Muscle of leg (tissue), 11 donors: ENCODE results near the gene FST. TPM values are rescaled to one million over a fixed set of nuclear protein-coding genes. Genes with fewer than 3 reads are reported as not detected.
A peak's percentile ranks its signal among the peaks of the same experiment; 100 is the strongest.

Source experiments
- DNase-seq: peaks from one replicate; pipeline ENCODE4 v3.0.0; 2013
- H3K27ac ChIP-seq: one replicate; pipeline ENCODE4 v1.5.1; 2013; ENCODE audit warnings: mild to moderate bottlenecking, low read length, control low read depth
- H3K27me3 ChIP-seq: one replicate; pipeline ENCODE4 v1.6.1; 2013; ENCODE audit warnings: low read length; ENCODE audit not compliant: control insufficient read depth, insufficient read depth
- H3K36me3 ChIP-seq: one replicate; pipeline ENCODE4 v1.6.1; 2013; ENCODE audit warnings: low read length; ENCODE audit not compliant: control insufficient read depth, insufficient read depth
- H3K4me1 ChIP-seq: one replicate; pipeline ENCODE4 v1.6.1; 2013; ENCODE audit warnings: low read length; ENCODE audit not compliant: control insufficient read depth, insufficient read depth
- H3K4me3 ChIP-seq: one replicate; pipeline ENCODE4 v1.5.1; 2013; ENCODE audit warnings: low read length, control low read depth
- H3K9me3 ChIP-seq: replicated peaks from 2 replicates; pipeline ENCODE4 v1.6.1; 2013; ENCODE audit warnings: low read depth, low read length; ENCODE audit not compliant: control insufficient read depth
- WGBS: methylation state at CpG from one replicate; pipeline ENCODE4 v1.1.5; 2013; ENCODE audit warnings: missing lambda C conversion rate; ENCODE audit not compliant: insufficient coverage; 5-methylcytosine and 5-hydroxymethylcytosine counted together
- polyA plus RNA-seq, 8 donors: library from polyadenylated mRNA; unstranded; fragments of 120-200 nt; gene quantifications; one replicate each; pipeline versions ENCODE4 v1.2.1 to v1.2.3, GENCODE V29; 2013; ENCODE audit warnings: inconsistent platforms in 1 of 8, low replicate concordance in 1 of 8; ENCODE audit not compliant: insufficient read length in 8 of 8, insufficient read depth in 1 of 8
- total RNA-seq: library from RNA; stranded (reverse); fragments of 120-200 nt; gene quantifications from one replicate; pipeline ENCODE4 v1.2.4, GENCODE V29; 2013

Gene FST
- total and polyA plus RNA-seq, 9 donors: 19.6 to 53.8 (median 33.9) TPM

DNA sequence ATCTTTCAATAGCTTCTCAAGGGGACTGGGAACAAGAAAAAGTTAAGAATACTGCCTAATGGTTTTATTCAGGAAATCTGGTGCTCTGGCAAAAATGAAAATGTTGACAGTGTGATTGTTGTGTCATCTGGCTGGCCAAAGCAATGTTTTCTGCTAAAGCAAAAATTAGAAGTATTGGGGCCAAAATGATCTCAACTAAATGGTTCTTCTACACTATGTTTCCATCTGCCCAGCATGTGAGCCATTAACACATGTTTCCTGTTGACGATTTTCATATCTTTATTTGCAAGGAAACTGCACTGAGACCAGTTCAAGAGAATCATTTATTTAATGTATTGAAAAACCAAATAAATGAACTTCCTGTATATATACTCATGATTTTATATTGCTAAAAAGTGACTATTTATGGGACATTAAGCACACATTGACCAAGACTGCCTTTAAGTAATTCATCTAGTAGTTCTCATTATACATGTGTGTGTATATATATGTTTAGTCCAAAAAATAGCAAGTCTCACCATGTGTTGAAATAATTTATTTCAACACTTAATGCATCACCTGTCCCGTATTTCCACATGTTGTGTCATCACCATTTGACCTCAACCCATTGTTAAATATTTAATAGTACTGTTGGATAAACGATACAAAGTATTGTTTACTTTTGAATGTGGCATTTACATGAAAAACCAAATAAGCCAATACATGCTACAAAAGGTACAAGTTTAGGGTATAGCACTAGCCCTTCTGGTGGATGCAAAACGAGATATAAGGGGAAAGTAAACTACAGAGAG is 7.5 kb upstream of the FST start:
- no CpG with 5 or more reads among the region's 4 CpGs for WGBS
- Histone ChIP-seq H3K4me1 (no peaks in the 10 kb centered on the region), H3K27ac (no peak overlapping the region), H3K36me3 (no peaks in the 10 kb centered on the region), H3K27me3 (peaks cover 2% of the 10 kb centered on the region), H3K4me3 (no peak overlapping the region), H3K9me3 (no peaks in the 10 kb centered on the region)
- DNase-seq: peak; percentile 14

DNA sequence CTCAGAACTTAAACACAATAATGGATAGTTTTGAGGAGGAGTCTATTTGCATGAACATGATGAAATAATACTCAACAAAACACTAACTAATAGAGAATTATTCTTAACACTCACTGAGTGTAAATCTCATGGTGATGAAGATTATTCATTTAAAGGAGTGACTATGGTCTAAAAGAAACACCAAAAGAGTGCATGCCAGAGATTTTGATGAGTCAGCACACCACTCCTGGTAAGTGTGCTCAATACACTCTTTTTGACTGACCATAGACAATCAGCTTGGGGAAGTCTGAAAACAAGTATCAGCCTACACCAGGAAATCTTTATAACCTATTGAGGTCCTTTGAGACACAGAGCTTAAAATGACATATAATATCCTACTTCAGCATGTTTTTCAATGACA is 6.8 kb upstream of the FST start:
- Histone ChIP-seq H3K36me3 (no peaks in the 10 kb centered on the region), H3K27ac (no peak overlapping the region), H3K4me1 (peaks cover 2% of the 10 kb centered on the region), H3K4me3 (no peak overlapping the region), H3K27me3 (peaks cover 5% of the 10 kb centered on the region), H3K9me3 (no peaks in the 10 kb centered on the region)
- DNase-seq: no peak

DNA sequence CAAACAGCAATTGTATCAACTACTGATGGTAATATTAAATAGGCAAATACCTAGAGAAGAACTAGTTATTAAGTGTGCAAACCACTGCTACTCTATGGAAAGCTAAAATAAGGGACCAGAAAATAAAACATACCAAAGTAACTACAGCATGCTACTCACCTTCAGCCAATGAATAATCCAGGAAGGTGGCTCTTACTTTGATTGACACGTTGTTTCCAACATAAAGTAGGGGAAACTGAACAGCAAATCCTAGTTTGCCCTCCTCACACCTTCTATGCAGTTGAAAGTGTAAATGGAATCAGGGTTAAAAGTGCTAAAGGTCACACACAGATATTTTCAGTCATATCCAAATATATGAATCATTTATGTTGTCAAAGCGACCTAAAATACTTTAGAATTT is 5.1 kb upstream of the FST start:
- Histone ChIP-seq H3K9me3 (no peaks in the 10 kb centered on the region), H3K27ac (no peak overlapping the region), H3K36me3 (no peaks in the 10 kb centered on the region), H3K27me3 (peaks cover 14% of the 10 kb centered on the region), H3K4me3 (no peak overlapping the region), H3K4me1 (peaks cover 5% of the 10 kb centered on the region)
- no CpG with 5 or more reads among the region's 2 CpGs for WGBS
- no peak for DNase-seq

DNA sequence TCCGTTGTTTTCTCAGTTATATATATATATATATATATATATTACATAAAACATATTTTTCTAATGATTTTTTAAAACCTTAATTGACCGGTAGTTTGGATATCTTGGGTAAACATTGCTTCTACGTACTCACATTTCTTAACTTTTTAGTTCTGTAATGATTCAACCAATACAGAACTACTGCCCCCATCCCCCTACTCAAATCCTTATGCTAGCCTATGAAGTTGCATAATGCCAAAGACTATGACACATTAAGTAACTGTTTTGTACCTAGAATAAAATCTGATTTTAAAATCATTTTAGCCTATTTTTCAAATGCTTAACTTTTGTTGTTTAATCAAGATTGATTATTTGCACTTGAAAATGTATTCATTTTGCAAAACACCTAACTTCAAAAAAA is 4.4 kb upstream of the FST start:
- peaks cover 8% of the 10 kb centered on the region for H3K4me1 ChIP-seq
- DNase-seq: no peak
- H3K27ac ChIP-seq: no peak overlapping the region
- no CpG with 5 or more reads among the region's 3 CpGs for WGBS
- no peaks in the 10 kb centered on the region for H3K36me3 ChIP-seq
- H3K27me3 ChIP-seq: peaks cover 17% of the 10 kb centered on the region
- H3K9me3 ChIP-seq: no peaks in the 10 kb centered on the region
- no peak overlapping the region for H3K4me3 ChIP-seq

DNA sequence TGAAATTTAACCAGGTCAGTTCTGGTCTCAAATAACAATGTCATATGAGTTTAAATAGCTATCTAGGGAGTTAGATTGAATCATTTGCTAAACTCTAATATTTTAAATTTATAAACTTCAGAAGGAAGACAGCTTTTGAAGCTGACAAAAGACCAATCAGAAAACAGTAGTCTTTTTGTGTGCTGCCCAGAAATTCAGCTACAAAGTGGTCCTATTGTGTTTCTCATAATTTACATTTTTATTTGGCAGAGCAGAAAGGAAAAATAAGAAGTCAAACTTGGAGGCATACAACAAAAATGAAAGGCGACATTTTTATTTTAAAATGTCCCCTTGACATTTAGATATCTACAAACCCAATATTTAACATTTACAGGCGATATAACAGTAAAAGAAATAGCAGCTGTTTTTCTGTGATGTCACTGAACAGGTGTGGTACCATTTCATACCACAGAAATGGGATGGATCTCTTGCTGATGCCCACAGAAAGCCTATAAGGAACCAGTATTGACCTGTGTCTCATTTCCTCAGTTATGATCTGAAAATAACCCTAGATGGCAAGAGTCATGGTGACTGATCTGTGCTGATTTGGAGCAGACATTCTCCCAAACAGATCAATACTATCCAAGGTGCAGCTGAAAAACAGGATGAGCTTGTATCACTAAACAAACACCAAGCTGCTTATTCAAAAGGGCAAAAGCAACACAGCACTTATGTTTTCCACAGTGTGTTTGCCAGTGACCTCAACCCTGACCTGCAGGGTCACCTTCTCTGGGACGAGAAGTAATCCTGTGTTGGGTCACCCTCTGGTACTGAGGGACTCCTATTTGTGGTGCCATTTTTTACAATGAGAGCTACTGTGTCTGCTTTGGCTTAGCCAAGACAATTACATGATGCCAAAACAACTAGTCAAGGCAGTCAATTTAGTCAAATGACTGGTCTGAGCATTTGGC is 3.6 kb upstream of the FST start:
- H3K27me3 ChIP-seq: peaks cover 18% of the 10 kb centered on the region
- 60% methylated on average over 1 of the region's 3 CpGs for WGBS
- H3K4me1 ChIP-seq: peaks cover 11% of the 10 kb centered on the region
- no peaks in the 10 kb centered on the region for H3K36me3 ChIP-seq
- no peaks in the 10 kb centered on the region for H3K9me3 ChIP-seq
- DNase-seq: no peak
- H3K4me3 ChIP-seq: no peak overlapping the region
- no peak overlapping the region for H3K27ac ChIP-seq

DNA sequence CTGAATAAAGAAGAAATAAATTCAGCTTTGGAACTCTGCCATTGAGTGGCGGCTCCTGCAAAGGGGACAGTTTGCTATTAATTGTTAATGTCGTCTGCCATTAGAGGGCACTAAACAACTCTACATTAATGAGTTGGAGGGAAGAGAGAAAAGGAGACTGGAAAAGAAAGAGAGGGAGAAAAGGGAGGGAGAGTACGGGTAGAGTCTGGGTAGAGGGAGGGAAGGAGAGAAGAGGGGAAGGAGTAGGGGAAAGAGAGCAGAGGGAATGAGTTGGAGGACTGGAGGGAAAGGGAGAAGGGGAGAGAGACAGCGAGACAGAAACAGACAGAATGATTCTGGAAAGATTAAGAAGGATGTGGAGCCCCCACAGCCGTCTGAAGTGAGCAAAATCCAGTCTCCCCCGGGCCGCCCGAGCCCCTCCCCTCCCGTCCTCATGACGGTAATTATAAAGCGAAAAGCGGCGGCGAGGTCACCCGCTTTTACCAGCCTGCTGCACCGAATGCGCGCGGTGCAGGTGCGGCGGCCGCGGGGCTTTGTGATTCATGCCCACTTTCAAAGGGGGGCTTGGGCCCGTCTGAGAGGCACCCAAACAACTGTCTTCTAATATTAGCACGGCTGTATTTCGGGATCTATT is 1.9 kb upstream of the FST start:
- peak; percentile 92 for DNase-seq
- no peaks in the 10 kb centered on the region for H3K9me3 ChIP-seq
- H3K27ac ChIP-seq: peak overlapping the region; percentile 67
- peaks cover 30% of the 10 kb centered on the region for H3K27me3 ChIP-seq
- 0% methylated on average over 11 of the region's 26 CpGs for WGBS
- peaks cover 15% of the 10 kb centered on the region for H3K4me1 ChIP-seq
- peak overlapping the region; percentile 47 for H3K4me3 ChIP-seq
- peaks cover 2% of the 10 kb centered on the region for H3K36me3 ChIP-seq

DNA sequence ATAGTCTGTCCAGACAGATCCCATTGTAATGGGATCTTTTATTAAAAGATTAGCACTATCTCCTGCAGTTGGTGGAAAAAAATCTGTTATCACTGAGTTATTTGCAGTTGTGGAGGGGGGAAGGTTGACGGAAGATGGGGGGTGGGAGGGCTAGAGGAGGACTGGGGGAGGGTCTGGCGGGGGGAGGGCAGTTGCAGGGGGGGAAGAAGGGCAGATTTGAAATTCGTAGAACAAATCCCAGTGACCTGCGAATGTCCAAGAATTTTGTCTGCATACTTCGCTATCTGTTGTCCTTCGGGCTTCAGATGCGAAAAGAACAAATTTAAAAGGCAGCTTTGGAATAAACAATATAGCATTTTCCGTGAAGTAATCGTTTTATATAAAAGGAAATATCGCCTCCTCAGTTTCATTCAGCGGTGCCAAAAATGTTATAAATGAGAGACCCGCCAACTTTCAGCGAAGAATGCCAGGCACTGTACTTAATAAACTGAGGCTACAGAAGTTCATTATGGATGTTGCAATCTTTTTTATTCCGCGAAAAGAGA is 1.3 kb upstream of the FST start:
- peaks cover 8% of the 10 kb centered on the region for H3K36me3 ChIP-seq
- WGBS: 0% methylated on average over 6 of the region's 15 CpGs
- no peaks in the 10 kb centered on the region for H3K9me3 ChIP-seq
- no peak for DNase-seq
- H3K4me1 ChIP-seq: peaks cover 15% of the 10 kb centered on the region
- H3K4me3 ChIP-seq: peak overlapping the region; percentile 76
- H3K27me3 ChIP-seq: peaks cover 31% of the 10 kb centered on the region
- peak overlapping the region; percentile 90 for H3K27ac ChIP-seq

DNA sequence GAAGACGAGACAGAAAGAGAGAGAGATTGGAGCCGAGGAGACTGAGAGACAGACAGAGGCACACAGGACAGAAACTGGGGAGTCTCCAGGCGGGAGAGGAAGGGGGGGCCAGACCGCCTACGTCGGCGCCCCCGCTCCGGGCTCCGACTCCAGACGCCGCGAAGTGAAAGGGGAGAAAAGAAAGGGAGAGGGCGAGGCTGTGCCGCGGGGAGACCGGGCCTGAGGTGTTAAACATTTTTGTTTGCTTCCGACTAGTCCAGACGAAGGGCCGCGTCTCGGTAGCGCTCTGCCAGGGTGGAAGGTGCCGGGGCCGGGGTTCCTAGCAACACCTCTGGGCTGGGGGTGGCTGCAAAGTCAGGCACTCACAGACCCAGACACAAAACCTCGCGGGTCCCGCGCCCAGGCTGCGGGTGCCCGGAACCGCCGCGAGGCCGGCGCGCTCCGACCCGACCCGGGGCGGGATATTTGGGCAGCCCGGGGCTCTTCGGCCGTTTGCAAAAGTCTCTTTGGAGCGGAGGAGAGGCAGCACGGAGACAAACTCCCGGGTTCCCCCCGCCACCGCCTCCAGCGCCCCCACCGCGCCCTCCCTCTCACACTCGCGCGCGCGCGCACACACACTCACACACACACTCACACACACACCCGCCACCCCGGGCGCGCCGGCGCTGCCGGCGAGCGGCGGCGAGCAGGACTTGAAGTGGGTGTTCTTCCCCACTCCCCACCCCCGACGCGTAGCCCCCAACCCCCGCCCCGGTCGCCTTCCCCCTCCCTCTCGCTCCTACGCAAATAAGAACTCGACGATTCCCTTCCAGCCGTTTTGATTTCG is 626 bp upstream of the FST start:
- peak; percentile 94 for DNase-seq
- no peaks in the 10 kb centered on the region for H3K9me3 ChIP-seq
- WGBS: under 1% methylated on average over 48 of the region's 81 CpGs

DNA sequence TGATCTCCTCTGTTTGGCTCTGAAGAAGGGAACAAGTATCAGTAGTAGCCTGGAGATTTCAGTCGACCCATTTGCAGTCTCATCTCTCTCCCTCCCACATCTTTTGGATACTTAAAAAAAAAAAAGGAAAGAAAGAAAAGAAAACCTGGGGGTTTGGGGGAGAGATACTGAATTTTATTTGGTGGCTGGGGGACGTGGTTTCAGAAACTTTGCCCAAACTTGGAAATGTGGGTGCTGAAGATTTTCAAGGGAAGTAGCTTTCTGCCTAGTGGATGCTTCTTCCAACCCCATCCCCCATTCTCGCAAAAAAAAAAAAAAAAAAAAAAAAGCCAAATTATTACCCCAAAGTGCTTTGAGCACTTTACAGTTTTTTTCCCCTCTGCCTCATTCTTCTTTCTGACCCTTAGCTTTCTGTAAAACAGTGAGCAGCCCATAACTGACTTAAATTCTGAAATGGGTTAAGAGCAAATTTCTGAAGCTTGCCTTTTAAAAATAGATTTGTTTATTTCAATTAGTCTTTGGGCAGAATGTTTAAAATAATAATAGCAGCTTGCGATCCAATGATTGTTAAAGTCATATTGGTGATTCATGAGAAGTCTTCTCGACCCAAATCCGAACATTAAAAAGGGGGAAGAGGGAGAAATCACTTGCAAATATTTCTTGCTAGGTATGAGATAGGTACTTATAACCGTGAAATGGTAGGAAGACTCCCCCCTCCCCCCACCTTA is 894 bp downstream of the FST start:
- Histone ChIP-seq H3K4me3 (peak overlapping the region; percentile 76), H3K27me3 (peaks cover 31% of the 10 kb centered on the region), H3K36me3 (peaks cover 11% of the 10 kb centered on the region), H3K27ac (peak overlapping the region; percentile 80), H3K4me1 (peaks cover 15% of the 10 kb centered on the region), H3K9me3 (no peaks in the 10 kb centered on the region)
- no CpG with 5 or more reads among the region's 7 CpGs for WGBS
- DNase-seq: peak; percentile 40

More for the DNA sequence above, 626 bp upstream of the FST start:
- Histone ChIP-seq H3K27ac (peak overlapping the region; percentile 90), H3K27me3 (peaks cover 31% of the 10 kb centered on the region), H3K36me3 (peaks cover 8% of the 10 kb centered on the region), H3K4me1 (peaks cover 15% of the 10 kb centered on the region), H3K4me3 (peak overlapping the region; percentile 76)
